ENCODE data around the gene DCK.
A peak's percentile ranks its signal among the peaks of the same experiment; 100 is the strongest.
"Not testable (repeated sequence)": the region's sequence is repeated elsewhere in the genome, so short reads cannot be mapped to it uniquely, and the experiment has no call there.

Gene DCK

DNA sequence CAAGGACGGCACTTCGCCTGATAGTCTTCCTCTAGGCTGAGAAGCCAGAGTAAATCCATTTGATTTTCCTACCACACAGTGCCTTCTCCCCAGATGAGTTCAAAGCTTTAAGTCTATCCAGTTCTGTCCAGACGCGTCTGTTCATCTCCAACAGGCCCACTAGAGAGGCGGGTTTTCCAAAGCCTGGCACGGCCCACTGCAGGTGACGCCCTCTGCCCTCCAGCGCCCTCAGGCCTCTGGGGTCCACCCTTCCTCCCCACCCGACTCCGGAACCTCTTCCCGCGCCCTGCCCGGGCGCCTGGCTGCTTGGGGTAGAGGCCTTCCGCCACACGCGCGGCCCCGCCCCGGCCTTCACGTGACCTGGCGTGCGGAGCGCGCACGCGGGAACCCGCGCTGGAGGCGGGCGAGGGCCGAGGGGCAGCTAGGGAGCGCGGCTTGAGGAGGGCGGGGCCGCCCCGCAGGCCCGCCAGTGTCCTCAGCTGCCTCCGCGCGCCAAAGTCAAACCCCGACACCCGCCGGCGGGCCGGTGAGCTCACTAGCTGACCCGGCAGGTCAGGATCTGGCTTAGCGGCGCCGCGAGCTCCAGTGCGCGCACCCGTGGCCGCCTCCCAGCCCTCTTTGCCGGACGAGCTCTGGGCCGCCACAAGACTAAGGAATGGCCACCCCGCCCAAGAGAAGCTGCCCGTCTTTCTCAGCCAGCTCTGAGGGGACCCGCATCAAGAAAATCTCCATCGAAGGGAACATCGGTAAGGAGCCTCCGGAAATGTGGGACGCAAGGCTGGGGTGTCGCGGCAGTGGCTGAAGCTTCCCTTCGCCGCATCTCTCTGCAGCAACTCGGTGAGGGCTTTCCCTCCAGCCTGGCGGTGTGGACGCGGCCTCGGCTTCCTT is at the start of gene DCK:
DCK (plus strand) TSS at position 469 of the 888 bp plus-strand sequence; CDS start at position 656, 187 bp downstream.
- peak; percentile 78 for DNase-seq (ENCODE audit: low read depth)

DNA sequence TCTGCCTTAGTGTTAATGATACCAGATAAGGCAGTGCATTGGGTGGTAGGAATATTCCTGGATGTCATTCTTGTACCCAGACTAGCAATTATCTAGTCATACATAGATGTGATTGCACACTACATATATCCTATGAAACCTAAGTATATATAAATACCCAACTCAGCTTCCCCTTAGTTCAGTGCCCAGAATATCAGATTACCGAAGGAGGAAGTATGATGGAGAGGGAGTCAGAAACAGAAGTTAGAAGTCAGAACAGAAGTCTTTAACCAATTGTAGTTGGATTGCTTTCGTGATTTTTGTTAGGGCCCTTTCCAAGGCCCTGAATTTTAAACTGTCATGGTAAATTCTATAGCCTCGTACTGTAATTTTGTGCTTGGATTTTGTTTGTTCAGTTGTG is 48.4 kb upstream of the DCK start:
- no peak for DNase-seq (ENCODE audit: low read depth)

DNA sequence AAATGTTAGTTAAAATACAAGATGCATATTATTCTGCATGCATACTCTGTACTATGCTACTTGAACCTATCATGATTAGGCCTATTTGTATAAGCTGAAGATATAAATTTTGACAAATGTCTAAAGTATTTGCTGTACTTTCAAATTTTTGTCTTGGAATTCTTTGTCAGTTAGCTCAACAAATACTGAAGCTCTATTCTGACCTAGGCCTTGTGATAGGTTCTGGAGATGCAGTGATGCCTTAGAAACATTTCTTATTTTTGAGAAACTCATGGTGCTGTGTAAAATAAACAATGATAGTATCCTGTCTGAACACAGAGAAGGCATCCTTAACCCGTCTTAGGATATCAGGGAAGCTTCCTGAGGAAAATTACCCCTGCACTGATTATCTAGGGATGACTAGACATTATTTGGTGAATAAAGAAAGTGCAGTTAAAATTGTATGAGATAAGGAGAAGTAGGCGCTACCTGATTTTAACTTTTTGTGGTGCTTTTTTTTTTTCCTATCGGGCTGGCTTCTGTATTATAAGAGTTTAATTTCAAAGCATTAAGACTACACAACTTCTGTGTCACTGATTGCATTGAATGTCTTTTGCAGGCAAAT is 47.9 kb upstream of the DCK start:
- no peak for DNase-seq (ENCODE audit: low read depth)

DNA sequence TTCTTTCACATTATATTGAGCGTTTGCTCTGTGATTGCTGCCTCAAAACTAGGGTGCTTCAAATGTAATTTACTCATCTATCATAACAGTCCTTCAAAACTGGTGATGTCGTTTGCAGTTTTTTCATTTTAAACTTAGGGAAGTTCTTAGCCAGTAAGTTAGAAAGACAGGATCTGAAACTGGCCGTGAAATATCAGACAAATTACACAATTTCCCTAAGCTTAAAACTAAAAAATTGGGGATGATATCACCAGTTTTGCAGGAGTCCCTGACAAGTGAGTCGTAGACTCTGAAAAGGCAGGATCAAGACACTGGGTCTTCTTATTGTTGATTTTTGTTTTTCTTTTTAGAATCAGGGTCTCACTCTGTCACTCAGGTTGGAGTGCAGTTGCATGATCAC is 46.5 kb upstream of the DCK start:
- no peak for DNase-seq (ENCODE audit: low read depth)

DNA sequence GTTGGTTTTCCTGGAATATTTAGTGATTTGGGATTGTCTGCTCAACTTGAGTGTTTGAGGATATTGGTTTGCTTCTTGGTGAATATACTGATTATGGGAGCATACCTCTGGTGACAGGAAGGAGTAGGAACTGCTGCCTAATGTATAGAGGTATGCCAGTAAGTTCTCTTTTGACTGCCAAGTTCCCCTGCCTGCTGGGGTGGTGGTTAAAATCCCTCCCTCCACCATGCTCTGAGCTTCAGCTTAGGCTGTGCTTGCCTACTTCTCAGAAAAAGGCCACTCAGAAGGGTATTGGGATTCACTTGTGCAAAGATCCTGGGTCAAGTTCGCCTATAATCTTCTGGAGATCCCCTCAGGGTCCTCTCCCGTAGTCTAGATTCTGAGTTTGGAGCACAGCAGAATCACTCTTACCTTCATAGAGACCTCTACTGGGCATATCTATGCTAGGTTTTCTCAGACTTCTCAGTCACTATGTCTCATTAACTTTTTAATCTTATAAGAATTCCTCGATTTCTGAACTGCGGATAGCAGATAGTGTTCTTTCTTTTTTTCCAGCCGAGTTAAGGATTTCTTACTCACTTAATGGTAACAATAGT is 44.7 kb upstream of the DCK start:
- no peak for DNase-seq (ENCODE audit: low read depth)

DNA sequence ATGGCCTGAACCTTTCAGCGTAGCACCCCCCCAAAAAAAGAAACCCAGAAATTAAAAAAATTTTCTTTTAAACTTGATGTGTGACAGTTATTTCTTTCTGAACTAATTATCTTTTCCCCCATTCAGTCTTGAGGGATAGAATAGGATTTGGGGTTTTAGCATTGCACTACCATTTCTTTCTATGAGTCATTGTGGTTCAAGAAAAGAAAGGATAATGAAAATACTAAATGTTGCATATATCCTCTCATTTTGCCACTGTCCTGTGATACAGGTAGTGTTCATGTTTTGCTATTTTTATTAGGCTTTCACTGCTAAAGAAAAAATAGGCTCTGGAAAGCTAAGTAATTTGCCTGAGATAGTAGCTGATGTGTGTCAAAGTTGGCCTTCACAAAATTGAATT is 39.4 kb upstream of the DCK start:
- no peak for DNase-seq (ENCODE audit: low read depth)

DNA sequence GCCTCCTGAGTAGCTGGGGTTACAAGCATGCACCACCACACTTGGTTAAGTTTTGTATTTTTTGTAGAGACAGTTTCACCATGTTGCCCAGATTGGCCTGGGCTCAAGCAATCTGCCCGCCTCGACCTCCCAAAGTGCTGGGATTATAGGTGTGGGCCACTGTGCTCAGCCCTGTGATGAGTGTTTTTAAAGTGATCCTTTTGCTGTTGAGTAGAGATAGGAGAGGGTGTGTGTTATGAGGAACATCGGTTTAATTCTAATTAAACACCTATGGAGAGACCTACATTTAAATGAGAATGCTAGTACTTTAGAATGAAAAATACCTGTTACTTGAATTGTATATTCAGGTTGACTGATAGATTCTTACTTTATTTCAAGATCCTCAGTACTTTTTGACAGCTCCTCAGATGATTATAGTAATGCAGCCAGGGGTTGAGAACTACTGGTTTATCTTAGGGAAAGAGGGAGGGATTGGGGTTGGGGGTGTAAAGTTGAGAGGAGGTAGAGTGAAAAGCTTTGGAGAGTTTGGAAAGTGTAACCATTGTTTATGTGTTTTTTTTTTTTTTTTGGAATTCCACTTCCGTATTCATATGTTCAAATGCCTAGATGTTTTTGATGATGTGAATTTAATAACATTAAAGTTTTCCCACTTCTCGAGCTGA is 36.8 kb upstream of the DCK start:
- DNase-seq (ENCODE audit: low read depth), result no peak

DNA sequence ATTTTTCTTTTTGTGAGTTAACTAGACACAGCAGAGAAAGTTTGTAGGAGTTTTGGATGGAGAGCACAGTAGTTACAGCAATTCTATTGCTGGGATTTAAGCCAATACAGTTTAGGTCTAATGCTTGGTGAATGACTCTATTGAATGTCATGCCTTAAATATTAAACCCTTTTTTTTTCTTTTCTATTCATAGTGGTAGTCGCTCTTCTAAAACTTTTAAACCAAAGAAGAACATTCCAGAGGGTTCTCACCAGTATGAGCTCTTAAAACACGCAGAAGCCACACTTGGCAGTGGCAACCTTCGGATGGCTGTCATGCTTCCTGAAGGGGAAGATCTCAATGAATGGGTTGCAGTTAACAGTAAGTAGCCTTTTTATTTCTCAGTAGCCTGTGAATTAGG is 34.8 kb upstream of the DCK start:
- no peak for DNase-seq (ENCODE audit: low read depth)

DNA sequence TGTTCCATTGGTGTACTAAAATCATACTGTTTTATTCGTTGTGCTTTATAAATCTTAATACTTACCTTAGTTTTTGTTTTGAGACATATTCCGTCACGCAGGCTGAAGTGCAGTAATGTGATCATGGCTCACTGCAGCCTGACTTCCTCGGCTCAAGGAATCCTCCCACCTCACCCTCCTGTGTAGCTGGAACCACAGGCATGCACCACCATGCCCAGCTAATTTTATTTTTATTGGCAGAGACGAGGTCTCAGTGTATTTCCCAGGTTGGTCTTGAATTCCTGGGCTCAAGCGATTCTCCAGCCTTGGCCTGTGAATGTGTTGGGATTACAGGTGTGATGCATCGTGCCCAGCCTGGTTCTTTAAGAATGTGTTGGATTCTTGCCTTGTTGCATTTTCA is 24.4 kb upstream of the DCK start:
- DNase-seq (ENCODE audit: low read depth), result no peak

DNA sequence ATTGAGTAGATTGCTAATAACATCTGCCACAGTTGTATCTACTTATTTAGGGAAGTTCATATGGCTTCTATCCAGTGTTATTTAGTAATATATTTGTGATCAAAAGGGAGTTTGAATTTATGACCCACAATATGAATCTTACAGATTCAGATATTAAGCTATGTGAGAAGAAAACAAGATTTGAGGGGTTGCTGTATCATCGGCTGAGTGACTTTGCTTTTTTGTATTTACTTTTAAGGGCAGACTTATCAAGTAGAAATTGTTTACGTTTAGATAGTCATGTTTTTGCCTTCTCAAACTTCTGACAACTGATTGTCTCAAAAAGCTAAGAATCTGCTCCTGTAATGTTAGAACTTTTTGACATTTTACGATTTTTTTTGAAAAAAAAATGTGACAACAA is 17.2 kb upstream of the DCK start:
- DNase-seq (ENCODE audit: low read depth), result no peak

DNA sequence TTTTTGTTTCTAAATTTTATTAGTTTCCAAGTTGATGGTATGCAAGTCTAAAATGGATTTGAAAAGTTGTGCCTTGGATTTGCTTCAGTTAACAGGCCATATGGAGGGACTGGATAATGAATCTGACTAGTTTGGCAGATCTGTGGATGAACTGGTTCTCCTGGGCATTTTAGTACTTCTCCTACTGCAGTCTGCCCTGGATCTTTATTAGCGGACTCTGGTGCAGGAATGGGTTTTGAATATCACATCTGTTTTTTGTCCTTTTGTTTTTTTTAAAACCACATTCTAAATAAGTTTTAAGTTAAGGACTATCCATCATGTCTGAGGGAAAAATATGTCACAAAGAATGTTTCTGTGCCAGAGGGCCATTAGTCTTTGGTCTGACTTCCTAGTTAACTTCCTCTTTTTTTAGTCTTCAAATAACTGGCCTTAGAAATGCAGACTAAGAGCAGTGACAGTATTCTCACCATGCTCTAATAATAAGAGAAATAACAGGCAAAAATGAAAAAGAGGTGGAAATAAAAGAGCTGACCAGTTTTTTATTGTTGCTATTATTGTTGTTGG is 13.9 kb upstream of the DCK start:
- DNase-seq (ENCODE audit: low read depth), result no peak

DNA sequence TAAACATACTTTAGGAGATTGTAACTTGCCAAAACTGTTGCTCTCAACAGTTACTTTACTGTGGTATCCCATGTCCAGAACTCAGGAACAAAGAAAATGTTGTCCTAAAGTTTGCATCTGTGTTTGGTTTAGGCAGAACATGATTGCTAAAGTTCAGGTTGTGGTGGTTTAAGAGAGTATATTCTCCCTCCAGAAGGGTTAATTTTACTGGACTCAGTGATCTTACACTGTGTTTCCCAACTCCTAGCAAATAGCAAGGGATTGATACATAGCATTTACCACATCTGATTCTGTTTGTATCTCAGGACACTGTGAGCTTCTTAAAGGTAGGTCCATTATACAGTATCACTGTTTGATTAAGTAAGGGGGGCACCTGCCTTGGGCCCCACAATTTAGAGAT is 13.3 kb upstream of the DCK start:
- no peak for DNase-seq (ENCODE audit: low read depth)

DNA sequence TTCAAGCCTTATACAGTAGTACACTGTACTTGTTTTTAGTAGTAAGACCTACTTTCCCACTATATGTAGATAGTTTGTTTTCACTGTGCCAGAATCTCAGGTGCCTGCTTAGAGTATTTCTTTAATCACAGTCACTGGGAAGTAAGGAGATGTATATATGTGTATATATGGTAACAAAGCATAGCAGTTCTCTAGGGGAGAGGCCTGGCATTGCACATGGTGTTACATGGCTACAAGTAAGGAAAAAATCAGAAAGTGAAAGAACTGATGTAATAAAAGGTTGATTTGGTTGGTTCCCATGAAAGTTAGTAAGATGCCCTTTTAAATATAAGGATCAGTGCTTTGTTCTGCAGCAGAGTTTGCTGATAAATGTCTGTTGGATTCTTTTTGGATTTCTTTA is 9.3 kb upstream of the DCK start:
- no peak for DNase-seq (ENCODE audit: low read depth)

DNA sequence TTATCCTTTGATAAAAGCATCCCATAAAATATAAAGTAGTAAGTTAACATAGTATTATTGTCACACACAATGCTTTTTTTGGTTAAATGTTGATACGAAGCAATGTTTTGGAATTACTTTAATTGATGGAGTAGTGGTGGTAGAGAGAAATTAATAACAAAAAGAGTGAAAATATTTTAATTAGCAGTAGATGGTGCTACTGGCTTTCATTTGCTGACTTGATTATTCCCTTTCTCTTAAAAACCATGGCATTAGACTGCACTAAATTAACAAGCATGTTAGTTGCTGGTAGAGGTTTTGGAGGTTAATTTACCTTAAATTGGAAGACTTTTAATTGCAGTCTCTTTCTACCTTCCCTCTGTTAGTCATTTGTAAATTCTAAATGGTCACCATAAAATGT is 8.9 kb upstream of the DCK start:
- DNase-seq (ENCODE audit: low read depth), result no peak

DNA sequence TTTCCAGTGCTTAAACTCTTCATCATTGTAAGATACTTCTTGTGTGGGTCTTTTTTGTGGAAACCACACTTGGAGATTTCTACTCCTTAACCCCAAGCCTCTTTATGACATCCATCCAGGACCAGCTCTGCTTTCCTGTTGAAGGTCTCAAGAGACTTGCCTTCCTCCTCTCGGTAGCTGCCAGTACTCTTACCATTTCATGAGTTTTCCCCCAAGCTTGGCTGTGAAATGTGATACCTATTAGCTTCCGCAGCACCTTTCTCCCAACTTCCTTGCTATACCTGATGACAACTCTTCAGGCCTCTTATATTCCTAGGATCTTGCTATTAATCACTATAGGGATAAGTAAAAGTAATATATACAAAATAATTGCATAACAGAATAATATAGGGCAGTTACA is 1.9 kb upstream of the DCK start:
- no peak for DNase-seq (ENCODE audit: low read depth)

DNA sequence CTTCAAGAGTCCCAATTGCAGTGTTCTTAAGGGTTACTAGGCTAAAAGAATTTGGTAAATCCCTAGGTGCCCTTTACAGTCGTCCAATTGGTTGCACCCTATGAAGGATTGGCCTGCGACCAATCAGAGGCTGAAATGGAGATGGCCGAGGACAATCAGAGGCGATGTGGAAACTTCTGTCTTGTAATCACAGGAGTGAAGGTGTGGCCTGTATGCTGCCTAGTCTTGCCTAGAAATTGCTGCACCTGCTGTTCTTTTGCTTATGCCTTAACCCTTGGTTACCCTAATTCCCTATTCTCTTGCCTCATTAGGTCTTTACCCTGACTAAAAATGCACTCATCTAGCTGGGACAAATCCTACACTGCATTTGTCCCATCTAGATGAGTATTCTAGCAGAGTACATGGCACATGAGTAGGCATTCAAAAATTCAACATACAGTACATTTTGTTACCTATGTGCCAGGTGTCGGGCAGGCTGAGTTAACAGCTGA is 1.0 kb upstream of the DCK start:
- no peak for DNase-seq (ENCODE audit: low read depth)

DNA sequence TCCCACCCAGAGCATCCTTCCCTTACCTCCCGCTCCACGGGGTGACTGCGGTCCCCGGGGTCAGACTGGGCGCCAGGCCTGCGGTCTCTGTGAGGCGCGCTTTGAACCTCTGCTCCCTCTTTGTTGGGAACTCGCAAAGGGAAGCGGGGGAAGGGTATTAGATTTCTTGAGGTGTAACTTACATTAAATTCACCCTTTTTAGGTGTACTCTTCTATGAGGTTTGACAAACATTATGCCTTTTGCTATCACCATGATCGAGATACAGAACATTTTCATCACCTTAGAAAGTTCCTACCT is 569 bp downstream of the DCK start:
- peak; percentile 43 for DNase-seq (ENCODE audit: low read depth)

DNA sequence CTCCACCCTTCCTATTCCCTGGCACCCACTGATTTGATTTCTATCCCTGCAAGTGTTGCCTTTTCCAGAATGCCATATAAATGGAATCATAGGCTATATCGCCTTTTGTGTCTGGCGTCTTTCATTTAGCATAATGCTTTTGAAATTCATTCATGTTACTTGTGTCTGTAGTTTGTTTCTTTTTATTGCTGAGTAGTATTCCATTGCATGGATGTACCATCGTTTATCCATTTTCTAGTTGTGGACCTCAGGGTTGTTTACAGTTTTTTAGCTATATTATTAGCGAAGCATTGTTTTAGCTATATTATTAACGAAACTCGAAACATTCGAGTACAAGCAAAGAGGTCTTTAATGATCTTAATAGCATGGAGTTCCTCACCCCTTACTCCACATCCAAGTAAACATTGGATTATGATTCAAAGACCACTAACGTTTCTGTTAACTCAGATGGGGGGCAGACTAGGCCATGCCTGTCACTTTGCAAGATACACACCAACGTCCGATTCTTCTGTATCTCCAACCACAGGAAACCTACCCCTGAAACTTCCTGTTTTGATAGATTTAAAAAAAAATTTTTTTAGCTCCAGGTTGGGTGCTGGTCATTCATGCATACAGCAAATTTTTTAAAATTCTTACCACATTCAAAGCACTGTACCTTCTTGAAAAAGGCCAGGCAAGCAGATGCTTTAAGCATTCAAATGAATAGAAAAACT is 1.1 kb downstream of the DCK start:
- peak; percentile 49 for DNase-seq (ENCODE audit: low read depth)

DNA sequence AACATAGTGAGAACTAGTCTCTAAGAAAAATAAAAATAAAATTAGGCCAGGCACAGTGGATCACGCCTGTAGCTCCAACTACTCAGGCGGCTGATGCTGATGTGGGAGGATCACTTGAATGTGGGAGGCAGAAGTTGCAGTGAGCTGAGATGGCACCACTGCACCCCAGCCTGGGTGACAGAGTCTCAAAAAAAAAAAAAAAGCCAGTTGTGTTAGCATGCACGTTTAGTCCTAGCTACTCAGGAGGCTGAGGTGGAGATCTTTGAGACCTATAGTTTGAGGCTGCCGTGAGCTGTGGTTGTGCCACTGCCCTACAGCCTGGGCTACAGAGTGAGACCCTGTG is 2.5 kb downstream of the DCK start:
- DNase-seq (ENCODE audit: low read depth), result no peak

DNA sequence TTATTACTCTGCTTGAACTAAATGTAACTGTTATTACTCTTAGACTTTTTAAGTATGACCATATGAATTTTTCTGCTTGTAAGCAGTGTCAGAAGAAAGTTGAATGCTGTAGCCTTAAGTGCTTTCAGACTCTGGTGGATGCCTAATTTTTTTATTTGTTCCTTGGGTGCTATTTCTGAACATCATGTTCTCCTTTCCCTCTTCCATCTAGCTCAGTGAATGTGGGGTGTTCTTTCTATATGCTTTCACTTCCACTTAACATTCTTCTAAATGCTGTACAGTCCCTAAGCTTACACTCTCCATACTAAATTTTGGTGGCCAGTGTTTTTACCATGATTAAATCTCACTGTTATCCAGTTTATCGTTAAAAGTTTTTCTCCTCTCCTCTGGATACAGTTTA is 3.6 kb downstream of the DCK start:
- no peak for DNase-seq (ENCODE audit: low read depth)

DNA sequence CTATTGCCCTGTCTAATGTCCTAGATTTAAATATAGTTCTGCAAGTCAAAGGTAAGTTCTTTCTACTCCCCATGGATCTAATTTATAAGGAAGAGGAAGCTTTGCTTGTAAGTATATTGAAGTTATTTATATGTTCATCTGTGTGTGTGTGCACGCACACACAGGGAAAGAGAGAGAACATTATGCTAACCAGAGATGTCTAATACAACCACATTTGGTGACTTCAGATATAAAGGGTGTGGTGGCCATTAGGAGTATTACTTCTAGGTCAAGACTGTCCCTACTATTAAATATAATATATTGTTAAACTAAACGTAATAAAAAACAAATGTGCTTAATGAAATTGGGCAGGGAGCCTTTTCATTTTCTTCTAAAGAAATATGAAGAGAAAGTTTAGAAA is 4.1 kb downstream of the DCK start:
- DNase-seq (ENCODE audit: low read depth), result peak; percentile 32

DNA sequence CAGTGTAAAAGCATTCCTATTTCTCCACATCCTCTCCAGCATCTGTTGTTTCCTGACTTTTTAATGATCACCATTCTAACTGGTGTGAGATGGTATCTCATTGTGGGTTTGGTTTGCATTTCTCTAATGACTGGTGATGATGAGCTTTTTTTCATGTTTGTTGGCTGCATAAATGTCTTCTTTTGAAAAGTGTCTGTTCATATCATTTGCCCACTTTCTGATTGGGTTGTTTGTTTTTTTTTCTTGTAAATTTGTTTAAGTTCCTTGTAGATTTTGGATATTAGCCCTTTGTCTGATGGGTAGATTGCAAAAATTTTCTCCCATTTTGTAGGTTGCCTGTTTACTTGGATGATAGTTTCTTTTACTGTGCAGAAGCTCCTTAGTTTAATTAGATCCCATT is 6.2 kb downstream of the DCK start:
- DNase-seq (ENCODE audit: low read depth), result not testable (repeated sequence)

All from CMK (cell line).